Ascending aorta (tissue), 2 donors: ENCODE results near the gene AMPD3. TPM values are rescaled to one million over a fixed set of nuclear protein-coding genes. Genes with fewer than 3 reads are reported as not detected.

Source experiments
- DNase-seq, 2 donors: peaks; one replicate each; pipeline ENCODE4 v3.0.0-alpha.2; 2019; ENCODE audit warnings: low spot score in 2 of 2
- H3K27ac ChIP-seq, 2 donors: fragments of 200-600 bp; sonication (generic); one replicate each; pipeline ENCODE4 v1.5.1; 2016 to 2017; ENCODE audit warnings: mild to moderate bottlenecking in 1 of 2
- H3K27me3 ChIP-seq: fragments of 200-600 bp; sonication (generic); one replicate; pipeline ENCODE4 v1.5.1; 2017
- H3K36me3 ChIP-seq, 2 donors: fragments of 200-600 bp; sonication (generic); one replicate each; pipeline ENCODE4 v1.5.1; 2016
- H3K4me1 ChIP-seq, 2 donors: fragments of 200-600 bp; sonication (generic); one replicate each; pipeline ENCODE4 v1.5.1; 2016 to 2017; ENCODE audit warnings: mild to moderate bottlenecking in 1 of 2
- H3K4me3 ChIP-seq, 2 donors: fragments of 200-600 bp; sonication (generic); one replicate each; pipeline ENCODE4 v1.5.1; 2016 to 2017; ENCODE audit warnings: mild to moderate bottlenecking in 1 of 2
- H3K9me3 ChIP-seq, 2 donors: fragments of 200-600 bp; sonication (generic); one replicate each; pipeline ENCODE4 v1.5.1; 2016
- CTCF ChIP-seq, 3 experiments: fragments of 200-600 bp in 2 of 3; fragments of 450-650 bp in 1 of 3; sonication (generic) in 2 of 3; IDR thresholded peaks; one replicate each; pipeline ENCODE4 v1.5.1; 2016 to 2019; ENCODE audit warnings: antibody characterized with exemption in 3 of 3, mild to moderate bottlenecking in 1 of 3, moderate library complexity in 1 of 3
- intact Hi-C: fragments of 100-400 bp; cut with DNase I; formaldehyde crosslinking; loops from one replicate; pipeline ENCODE4 v1.15.1; 2023
- total RNA-seq: library from RNA; depleted of rRNA; stranded (reverse); fragments of >200 nt; gene quantifications from one replicate; pipeline ENCODE4 v1.1.0, GENCODE V29; 2016

Gene AMPD3
- total RNA-seq, 1 donor from 2014 or later = 2.3 TPM

GRCh38 chr11:10488121-10488933 is 33.3 kb downstream of the AMPD3 start:
- TF ChIP-seq CTCF (IDR thresholded peaks at IDR 0.05) = no peak
- no peak overlapping the region for H3K4me3 ChIP-seq
- peak in 1 of 2 donors; percentile 55 for DNase-seq
- H3K27me3 ChIP-seq = no peaks in the 10 kb centered on the region
- peaks cover 0 to 7% of the 10 kb centered on the region in 2 donors for H3K4me1 ChIP-seq
- H3K9me3 ChIP-seq = no peaks in the 10 kb centered on the region
- intact Hi-C loops = no loop called here
- H3K36me3 ChIP-seq = no peaks in the 10 kb centered on the region
- H3K27ac ChIP-seq = no peak overlapping the region

DNA sequence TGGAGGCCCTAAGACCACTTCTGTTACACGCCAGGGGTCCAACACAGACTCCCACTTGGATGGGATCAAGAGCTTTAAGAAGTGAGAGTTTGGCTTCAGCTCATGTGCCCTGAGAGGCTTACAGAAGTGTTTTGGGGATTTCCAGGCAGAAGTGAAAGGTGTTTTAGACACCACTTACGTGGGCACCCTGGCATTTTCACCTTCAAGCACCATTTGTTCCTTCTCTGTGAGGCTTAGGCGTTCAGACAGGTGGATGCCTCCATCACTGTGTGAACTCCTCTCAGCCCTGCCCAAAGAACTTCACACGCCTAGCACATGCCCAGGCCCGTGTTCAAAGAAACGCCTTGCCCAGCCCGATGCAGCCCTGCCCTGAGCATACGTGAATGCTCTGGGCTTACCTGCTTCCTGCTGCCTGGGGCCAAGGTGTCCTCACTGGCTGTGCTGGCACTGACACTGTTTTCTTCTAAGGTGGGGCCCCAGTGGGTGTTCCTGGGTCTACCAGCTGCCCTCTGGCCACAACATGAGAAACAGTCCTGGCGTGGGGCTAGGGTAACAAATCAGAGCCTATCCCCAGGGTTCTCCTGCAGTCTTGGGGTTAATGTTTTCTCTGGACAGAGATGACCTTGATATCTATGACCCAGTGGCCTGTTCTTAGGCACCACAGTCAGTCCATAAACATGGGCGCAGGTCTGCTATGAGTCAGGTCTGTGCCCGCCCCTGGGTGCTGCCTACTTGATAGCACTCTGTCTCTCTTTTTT is 34.0 kb downstream of the AMPD3 start:
- intact Hi-C loops = no loop called here
- peaks cover 0 to 7% of the 10 kb centered on the region in 2 donors for H3K4me1 ChIP-seq
- no peaks in the 10 kb centered on the region for H3K9me3 ChIP-seq
- peak in 1 of 2 donors; percentile 62 for DNase-seq
- H3K27ac ChIP-seq = peak overlapping the region in 1 of 2 donors; percentile 47
- H3K4me3 ChIP-seq = no peak overlapping the region
- no peaks in the 10 kb centered on the region for H3K27me3 ChIP-seq
- TF ChIP-seq CTCF (IDR thresholded peaks at IDR 0.05) = no peak
- no peaks in the 10 kb centered on the region for H3K36me3 ChIP-seq

- TF ChIP-seq CTCF (IDR thresholded peaks at IDR 0.05) = no peak
- Histone ChIP-seq H3K4me3 (no peak overlapping the region), H3K9me3 (no peaks in the 10 kb centered on the region), H3K4me1 (peaks cover 0 to 7% of the 10 kb centered on the region in 2 donors), H3K36me3 (peaks cover 3 to 5% of the 10 kb centered on the region in 2 donors), H3K27ac (peak overlapping the region; percentile 9 to 47), H3K27me3 (no peaks in the 10 kb centered on the region)
- intact Hi-C loops = no loop called here
- peak in 1 of 2 donors; percentile 63 for DNase-seq
Measured at GRCh38 chr11:10490032-10490397, 35.0 kb downstream of the AMPD3 start.

DNA sequence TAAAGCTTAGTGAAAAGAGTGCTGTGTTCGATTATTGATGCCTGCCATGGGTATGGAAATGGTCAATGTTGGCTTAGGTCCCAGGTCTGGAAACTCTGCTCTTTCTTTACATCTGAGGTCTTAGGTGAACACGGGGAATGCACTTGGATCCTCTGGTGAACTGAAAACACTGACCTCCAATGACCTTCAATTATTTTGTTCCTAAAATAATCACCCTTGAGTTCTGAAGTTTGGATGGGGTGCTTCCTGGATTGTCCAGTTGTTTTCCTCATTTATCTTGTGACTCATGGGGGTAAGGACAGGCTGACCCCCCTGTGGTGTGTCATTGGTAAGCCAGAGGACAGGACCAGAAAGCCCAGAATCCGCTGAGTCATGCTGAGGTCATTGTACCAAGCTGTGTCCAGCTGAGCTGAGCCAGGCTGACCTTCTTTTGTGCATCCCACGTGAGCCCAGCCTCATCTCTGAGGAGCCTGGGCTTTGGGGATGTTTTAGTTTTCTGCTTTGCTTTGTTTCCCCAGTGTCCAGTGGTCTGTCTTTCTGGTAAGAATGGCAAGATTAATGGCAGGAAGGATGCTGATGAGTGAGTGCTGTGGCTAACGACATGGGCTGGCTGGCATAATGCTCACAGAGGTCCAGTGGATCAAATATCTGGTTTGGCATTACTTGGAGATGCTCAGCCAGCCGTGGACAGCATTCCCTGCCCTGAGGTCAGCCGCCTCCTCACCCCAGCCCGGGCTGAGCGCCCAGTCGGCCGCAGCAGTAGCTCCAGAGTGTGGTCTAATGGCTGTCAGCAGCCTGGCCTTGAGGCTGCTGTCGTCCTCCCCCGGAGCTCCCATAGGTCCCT is 35.6 kb downstream of the AMPD3 start:
- Histone ChIP-seq H3K36me3 (peaks cover 3 to 6% of the 10 kb centered on the region in 2 donors), H3K4me1 (peaks cover 0 to 7% of the 10 kb centered on the region in 2 donors), H3K27ac (peak overlapping the region; percentile 51 to 73), H3K27me3 (no peaks in the 10 kb centered on the region), H3K4me3 (no peak overlapping the region), H3K9me3 (no peaks in the 10 kb centered on the region)
- no peak for TF ChIP-seq CTCF (IDR thresholded peaks at IDR 0.05)
- intact Hi-C loops = no loop called here
- peak; percentile 80 to 93 for DNase-seq

DNA sequence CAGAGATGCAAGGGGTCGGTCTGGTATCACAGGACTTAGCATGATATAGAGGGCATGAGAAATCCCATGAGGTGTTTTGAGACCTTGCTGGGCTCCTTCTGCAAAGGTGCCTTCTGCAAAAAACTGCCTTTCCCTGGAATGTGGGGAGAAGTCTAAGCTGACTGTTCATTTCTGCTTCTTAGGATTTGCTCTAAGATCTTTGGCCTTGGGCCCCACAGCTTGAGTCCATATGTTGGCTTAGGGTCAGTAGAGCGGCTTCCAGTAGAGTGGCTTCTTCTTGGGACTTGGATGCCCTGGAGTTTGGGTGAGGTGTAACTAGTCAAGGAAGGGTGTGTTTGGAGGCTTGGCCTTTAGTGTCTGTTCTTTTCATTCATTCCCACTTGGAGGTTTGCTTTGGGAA is 37.0 kb downstream of the AMPD3 start:
- intact Hi-C loops = no loop called here
- H3K27me3 ChIP-seq = no peaks in the 10 kb centered on the region
- no peak overlapping the region for H3K27ac ChIP-seq
- peaks cover 3 to 6% of the 10 kb centered on the region in 2 donors for H3K36me3 ChIP-seq
- H3K9me3 ChIP-seq = no peaks in the 10 kb centered on the region
- TF ChIP-seq CTCF (IDR thresholded peaks at IDR 0.05) = no peak
- H3K4me1 ChIP-seq = peaks cover 0 to 7% of the 10 kb centered on the region in 2 donors
- no peak overlapping the region for H3K4me3 ChIP-seq
- DNase-seq = no peak
